ENCODE results near the gene ATAD3C. TPM values are rescaled to one million over a fixed set of nuclear protein-coding genes. Genes with fewer than 3 reads are reported as not detected.
"Not testable (repeated sequence)": the region's sequence is repeated elsewhere in the genome, so short reads cannot be mapped to it uniquely, and the experiment has no call there.

ATAD3C gene
- total RNA-seq, 4 donors from 2014 or later: 0.32 to 2.4 (median 0.58) TPM

DNA sequence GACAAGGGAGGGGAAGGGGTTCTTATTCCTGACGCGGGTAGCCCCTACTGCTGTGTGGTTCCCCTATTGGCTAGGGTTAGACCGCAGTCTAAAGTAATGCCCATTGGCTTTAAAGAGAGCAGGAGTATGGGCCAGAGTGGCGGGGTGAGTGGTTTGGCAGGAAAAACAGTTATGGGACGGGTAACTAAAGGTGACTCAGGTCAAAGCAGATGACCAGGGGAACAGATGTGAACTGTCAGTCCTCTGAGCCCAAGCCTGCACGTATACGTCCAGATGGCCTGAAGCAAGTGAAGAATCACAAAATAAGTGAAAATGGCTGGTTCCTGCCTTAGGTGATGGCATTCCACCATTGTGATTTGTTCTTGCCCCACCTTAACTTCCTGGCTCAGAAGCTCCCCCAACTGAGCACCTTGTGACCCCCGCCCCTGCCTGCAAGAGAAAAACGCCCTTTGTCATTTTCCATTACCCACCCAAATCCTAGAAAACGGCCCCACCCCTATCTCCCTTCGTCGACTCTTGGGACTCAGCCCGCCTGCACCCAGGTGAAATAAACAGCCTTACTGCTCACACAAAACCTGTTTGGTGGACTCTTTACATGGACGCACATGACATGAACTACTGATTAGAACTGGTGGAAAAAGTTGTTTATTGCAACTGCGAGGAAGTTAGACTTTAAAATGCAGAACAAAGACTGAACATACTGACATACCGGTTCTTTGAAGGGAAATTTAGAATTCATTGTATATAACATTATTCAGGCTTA is 21.3 kb downstream of the ATAD3C start:
- Histone ChIP-seq H3K9me3 (no peaks in the 10 kb centered on the region), H3K36me3 (no peaks in the 10 kb centered on the region), H3K27me3 (no peaks in the 10 kb centered on the region), H3K4me3 (peak overlapping the region; percentile 80 to 89 (median 83)), H3K4me1 (peaks cover 21 to 33% (median 25%) of the 10 kb centered on the region in 4 donors), H3K27ac (replicated peaks in 1 of 4) (peak overlapping the region; percentile 84 to 88 (median 86))
- intact Hi-C loops (cut with DNase I): no loop called here
- 12% methylated on average over 16 of the region's 16 CpGs for WGBS
- TF ChIP-seq POLR2A (IDR thresholded peaks at IDR 0.05; ENCODE audit: low read depth): no peak
- TF ChIP-seq POLR2AphosphoS5 (IDR thresholded peaks at IDR 0.05): no peak
- no peak for TF ChIP-seq EP300 (IDR thresholded peaks at IDR 0.05)
- TF ChIP-seq, protein P1, sequence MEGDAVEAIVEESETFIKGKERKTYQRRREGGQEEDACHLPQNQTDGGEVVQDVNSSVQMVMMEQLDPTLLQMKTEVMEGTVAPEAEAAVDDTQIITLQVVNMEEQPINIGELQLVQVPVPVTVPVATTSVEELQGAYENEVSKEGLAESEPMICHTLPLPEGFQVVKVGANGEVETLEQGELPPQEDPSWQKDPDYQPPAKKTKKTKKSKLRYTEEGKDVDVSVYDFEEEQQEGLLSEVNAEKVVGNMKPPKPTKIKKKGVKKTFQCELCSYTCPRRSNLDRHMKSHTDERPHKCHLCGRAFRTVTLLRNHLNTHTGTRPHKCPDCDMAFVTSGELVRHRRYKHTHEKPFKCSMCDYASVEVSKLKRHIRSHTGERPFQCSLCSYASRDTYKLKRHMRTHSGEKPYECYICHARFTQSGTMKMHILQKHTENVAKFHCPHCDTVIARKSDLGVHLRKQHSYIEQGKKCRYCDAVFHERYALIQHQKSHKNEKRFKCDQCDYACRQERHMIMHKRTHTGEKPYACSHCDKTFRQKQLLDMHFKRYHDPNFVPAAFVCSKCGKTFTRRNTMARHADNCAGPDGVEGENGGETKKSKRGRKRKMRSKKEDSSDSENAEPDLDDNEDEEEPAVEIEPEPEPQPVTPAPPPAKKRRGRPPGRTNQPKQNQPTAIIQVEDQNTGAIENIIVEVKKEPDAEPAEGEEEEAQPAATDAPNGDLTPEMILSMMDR (IDR thresholded peaks at IDR 0.05): no peak
- no peak for DNase-seq (ENCODE audit: extremely low spot score)

DNA sequence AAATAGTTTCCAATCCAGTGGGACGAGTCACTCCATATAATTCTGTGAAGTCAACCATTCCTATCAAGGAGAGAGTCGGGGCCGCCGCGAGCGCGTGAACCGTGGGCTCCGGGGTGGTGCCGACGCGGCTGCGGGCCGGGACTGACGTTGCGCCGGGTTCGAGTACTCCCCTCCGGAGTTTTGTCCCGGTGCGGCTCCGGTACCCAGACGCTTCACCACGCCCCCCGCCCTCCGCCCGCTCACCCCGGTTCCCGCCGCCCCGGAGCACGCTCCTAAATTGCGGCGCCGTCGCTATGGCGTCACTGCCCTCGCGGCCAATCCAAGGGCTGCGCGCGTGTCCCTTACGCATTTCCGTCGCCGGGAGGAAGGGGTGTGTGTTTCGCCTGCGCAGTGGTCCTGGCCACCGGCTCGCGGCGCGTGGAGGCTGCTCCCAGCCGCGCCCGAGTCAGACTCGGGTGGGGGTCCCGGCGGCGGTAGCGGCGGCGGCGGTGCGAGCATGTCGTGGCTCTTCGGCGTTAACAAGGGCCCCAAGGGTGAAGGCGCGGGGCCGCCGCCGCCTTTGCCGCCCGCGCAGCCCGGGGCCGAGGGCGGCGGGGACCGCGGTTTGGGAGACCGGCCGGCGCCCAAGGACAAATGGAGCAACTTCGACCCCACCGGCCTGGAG is 22.0 kb downstream of the ATAD3C start, which contains the start of gene ATAD3B:
ATAD3B (plus strand) TSS at position 377 of the 664 bp plus-strand sequence; CDS start at position 497, 120 bp downstream.
- peaks cover 0 to 1% (median 0%) of the 10 kb centered on the region in 4 donors for H3K36me3 ChIP-seq
- TF ChIP-seq, protein P1 (IDR thresholded peaks at IDR 0.05): peak in 1 of 3 experiments; percentile 21
- no peak for TF ChIP-seq POLR2A (IDR thresholded peaks at IDR 0.05; ENCODE audit: low read depth)
- TF ChIP-seq POLR2AphosphoS5 (IDR thresholded peaks at IDR 0.05): peak; percentile 87 to 95
- TF ChIP-seq EP300 (IDR thresholded peaks at IDR 0.05): no peak
- H3K27ac ChIP-seq (replicated peaks in 1 of 4): peak within 1 kb of the TSS; percentile 84 to 88 (median 86)
- DNase-seq (ENCODE audit: extremely low spot score): peak; percentile 98
- 0% methylated on average over 29 of the region's 87 CpGs for WGBS
- H3K9me3 ChIP-seq: no peaks in the 10 kb centered on the region
- no peaks in the 10 kb centered on the region for H3K27me3 ChIP-seq
- peak within 1 kb of the TSS; percentile 80 to 89 (median 83) for H3K4me3 ChIP-seq
- intact Hi-C loops (cut with DNase I): no loop called here
- H3K4me1 ChIP-seq: peaks cover 21 to 33% (median 25%) of the 10 kb centered on the region in 4 donors

DNA sequence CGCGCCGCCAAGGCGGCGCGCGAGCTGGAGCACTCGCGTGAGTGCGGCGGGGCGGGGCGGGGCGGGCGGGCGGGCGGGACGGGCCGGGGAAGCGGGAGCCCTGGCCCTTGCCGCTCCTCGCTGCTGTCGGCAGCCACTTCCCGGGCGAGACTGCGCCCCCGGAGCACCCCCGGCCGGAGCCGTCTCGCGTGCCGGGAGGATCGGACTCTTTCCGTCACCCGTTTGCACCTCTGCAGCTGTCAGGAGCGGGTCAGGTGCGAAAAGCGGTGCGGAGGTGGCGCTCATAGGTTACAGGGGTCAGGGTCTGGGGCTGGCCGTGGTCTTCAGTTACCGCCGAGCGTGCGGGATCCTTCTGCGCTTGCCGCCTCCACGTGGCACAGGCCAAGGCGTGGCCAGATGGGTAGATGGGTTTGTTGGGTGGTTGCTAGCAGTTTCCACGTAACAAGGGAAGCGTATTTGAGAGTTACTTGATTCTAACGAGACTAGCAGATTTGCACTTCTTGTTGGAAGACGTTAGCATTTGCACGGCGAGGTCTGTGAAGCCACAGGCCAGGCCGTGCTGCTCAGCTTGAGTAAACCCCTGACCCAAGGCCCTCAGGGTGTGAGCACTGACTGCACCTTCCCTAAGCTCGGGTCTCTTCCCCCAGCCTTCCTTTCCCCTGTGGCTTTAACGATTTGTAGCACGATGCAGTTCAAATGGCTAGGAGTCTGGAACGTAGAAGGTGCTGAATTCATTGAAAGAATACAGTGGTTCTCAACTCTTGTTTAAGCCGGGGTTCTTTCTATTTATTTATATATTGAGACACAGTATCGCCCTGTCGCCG is 22.8 kb downstream of the ATAD3C start:
- H3K9me3 ChIP-seq; intact Hi-C loops (cut with DNase I); H3K27me3 ChIP-seq; DNase-seq (ENCODE audit: extremely low spot score); H3K36me3 ChIP-seq: not testable (repeated sequence)
- peak overlapping the region; percentile 84 to 88 (median 86) for H3K27ac ChIP-seq (replicated peaks in 1 of 4)
- peaks cover 21 to 33% (median 25%) of the 10 kb centered on the region in 4 donors for H3K4me1 ChIP-seq
- peak overlapping the region; percentile 80 to 89 (median 83) for H3K4me3 ChIP-seq
- 14% methylated on average over 11 of the region's 65 CpGs for WGBS

DNA sequence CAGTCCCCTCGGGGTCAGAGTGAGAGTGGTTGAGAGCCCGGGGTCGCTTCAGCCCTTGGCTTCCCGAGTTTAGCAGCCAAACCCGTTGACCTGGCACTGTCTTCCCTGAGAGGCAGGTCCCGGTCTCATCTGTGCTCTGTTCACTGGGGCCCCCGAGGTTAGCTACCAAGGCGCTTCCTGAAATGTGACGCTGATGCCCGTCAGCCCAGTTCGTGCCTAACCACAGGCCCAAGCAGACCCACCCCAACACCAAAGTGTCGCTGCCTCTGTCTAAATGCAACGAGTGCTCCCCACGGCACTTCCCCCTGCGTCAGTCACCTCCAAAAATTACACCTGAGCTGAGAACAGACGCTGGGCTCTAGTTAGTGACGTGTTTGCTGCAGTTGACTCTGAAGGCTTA is 26.5 kb downstream of the ATAD3C start:
- WGBS: no CpG with 5 or more reads among the region's 17 CpGs
- intact Hi-C loops (cut with DNase I): not testable (repeated sequence)

DNA sequence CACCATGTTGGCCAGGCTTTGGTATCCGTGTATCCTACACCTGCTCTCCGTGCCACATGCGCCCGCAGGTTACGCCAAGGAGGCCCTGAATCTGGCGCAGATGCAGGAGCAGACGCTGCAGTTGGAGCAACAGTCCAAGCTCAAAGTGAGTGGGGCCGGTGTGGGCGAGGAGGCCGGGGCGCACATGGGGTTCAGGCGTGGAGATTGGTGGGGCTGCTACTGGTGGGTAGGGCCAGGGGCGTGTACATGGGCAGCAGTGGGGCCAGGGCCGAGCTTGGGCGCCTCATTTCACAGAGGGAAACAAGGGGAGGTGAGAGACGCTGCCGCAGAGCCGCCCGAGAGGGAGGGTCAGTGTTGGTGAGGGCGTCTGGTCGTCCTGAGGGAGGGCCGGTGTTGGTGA is 27.7 kb downstream of the ATAD3C start:
- no peaks in the 10 kb centered on the region for H3K9me3 ChIP-seq
- peaks cover 15 to 22% (median 17%) of the 10 kb centered on the region in 4 donors for H3K4me1 ChIP-seq
- DNase-seq (ENCODE audit: extremely low spot score): no peak
- TF ChIP-seq EP300 (IDR thresholded peaks at IDR 0.05): no peak
- no peak for TF ChIP-seq POLR2AphosphoS5 (IDR thresholded peaks at IDR 0.05)
- TF ChIP-seq POLR2A (IDR thresholded peaks at IDR 0.05; ENCODE audit: low read depth): no peak
- TF ChIP-seq, protein P1 (IDR thresholded peaks at IDR 0.05): no peak
- no peak overlapping the region for H3K4me3 ChIP-seq
- WGBS: 94% methylated on average over 22 of the region's 22 CpGs
- no peaks in the 10 kb centered on the region for H3K27me3 ChIP-seq
- H3K36me3 ChIP-seq: peaks cover 24 to 49% (median 39%) of the 10 kb centered on the region in 4 donors
- intact Hi-C loops (cut with DNase I): no loop called here
- H3K27ac ChIP-seq (replicated peaks in 1 of 4): no peak overlapping the region

More for the DNA sequence above, 26.5 kb downstream of the ATAD3C start:
- not testable (repeated sequence) for DNase-seq (ENCODE audit: extremely low spot score); H3K27me3 ChIP-seq; H3K9me3 ChIP-seq; H3K27ac ChIP-seq (replicated peaks in 1 of 4); H3K4me3 ChIP-seq
- H3K36me3 ChIP-seq: peaks cover 21 to 42% (median 33%) of the 10 kb centered on the region in 4 donors
- peaks cover 15 to 23% (median 18%) of the 10 kb centered on the region in 4 donors for H3K4me1 ChIP-seq
